ENCODE data around the gene PTPRM. TPM values are rescaled to one million over a fixed set of nuclear protein-coding genes. Genes with fewer than 3 reads are reported as not detected.

PTPRM gene
- total RNA-seq, 2 donors from 2014 or later = 80.1 to 106 TPM

- H3K27ac ChIP-seq = no peak overlapping the region
- H3K36me3 ChIP-seq = peaks cover 8% of the 10 kb centered on the region
- H3K4me3 ChIP-seq = no peak overlapping the region
- H3K9me3 ChIP-seq = no peaks in the 10 kb centered on the region
- no peak for DNase-seq (ENCODE audit: low spot score)
- H3K27me3 ChIP-seq = no peaks in the 10 kb centered on the region
- TF ChIP-seq CTCF (IDR thresholded peaks at IDR 0.05) = no peak
- no peaks in the 10 kb centered on the region for H3K4me1 ChIP-seq
These were observed 745.9 kb downstream of the PTPRM start for GRCh38 chr18:8313043-8313442.

- Histone ChIP-seq H3K4me1 (no peaks in the 10 kb centered on the region), H3K9me3 (no peaks in the 10 kb centered on the region), H3K4me3 (no peak overlapping the region), H3K27ac (no peak overlapping the region), H3K27me3 (no peaks in the 10 kb centered on the region), H3K36me3 (peaks cover 8% of the 10 kb centered on the region)
- TF ChIP-seq CTCF (IDR thresholded peaks at IDR 0.05) = no peak
- DNase-seq (ENCODE audit: low spot score) = no peak
These were observed 747.0 kb downstream of the PTPRM start for GRCh38 chr18:8314124-8314523.

- Histone ChIP-seq H3K9me3 (no peaks in the 10 kb centered on the region), H3K27ac (no peak overlapping the region), H3K27me3 (no peaks in the 10 kb centered on the region), H3K4me1 (no peaks in the 10 kb centered on the region), H3K36me3 (peaks cover 3% of the 10 kb centered on the region), H3K4me3 (no peak overlapping the region)
- no peak for DNase-seq (ENCODE audit: low spot score)
- no peak for TF ChIP-seq CTCF (IDR thresholded peaks at IDR 0.05)
These were observed 752.8 kb downstream of the PTPRM start for GRCh38 chr18:8319798-8320489.

- Histone ChIP-seq H3K36me3 (no peaks in the 10 kb centered on the region), H3K4me3 (no peak overlapping the region), H3K9me3 (no peaks in the 10 kb centered on the region), H3K4me1 (no peaks in the 10 kb centered on the region), H3K27me3 (no peaks in the 10 kb centered on the region), H3K27ac (no peak overlapping the region)
- no peak for TF ChIP-seq CTCF (IDR thresholded peaks at IDR 0.05)
- DNase-seq (ENCODE audit: low spot score) = no peak
These were observed 755.4 kb downstream of the PTPRM start for GRCh38 chr18:8322486-8322885.

GRCh38 chr18:8324343-8325065 lies 757.4 kb downstream of the PTPRM start:
- Histone ChIP-seq H3K27ac (no peak overlapping the region), H3K4me1 (no peaks in the 10 kb centered on the region), H3K36me3 (no peaks in the 10 kb centered on the region), H3K4me3 (no peak overlapping the region), H3K27me3 (no peaks in the 10 kb centered on the region), H3K9me3 (no peaks in the 10 kb centered on the region)
- DNase-seq (ENCODE audit: low spot score) = no peak
- TF ChIP-seq CTCF (IDR thresholded peaks at IDR 0.05) = no peak

Data from right atrium auricular region (tissue), 2 donors.